GM15510 (cell line): Measurements from ENCODE around the gene PIK3R4.

Source experiments
- POLR2A ChIP-seq: IDR thresholded peaks from 3 replicates; pipeline ENCODE4 v1.6.1; 2011; ENCODE audit warnings: borderline replicate concordance; ENCODE audit not compliant: insufficient read length; ENCODE audit errors: extremely low read depth

The PIK3R4 gene

DNA sequence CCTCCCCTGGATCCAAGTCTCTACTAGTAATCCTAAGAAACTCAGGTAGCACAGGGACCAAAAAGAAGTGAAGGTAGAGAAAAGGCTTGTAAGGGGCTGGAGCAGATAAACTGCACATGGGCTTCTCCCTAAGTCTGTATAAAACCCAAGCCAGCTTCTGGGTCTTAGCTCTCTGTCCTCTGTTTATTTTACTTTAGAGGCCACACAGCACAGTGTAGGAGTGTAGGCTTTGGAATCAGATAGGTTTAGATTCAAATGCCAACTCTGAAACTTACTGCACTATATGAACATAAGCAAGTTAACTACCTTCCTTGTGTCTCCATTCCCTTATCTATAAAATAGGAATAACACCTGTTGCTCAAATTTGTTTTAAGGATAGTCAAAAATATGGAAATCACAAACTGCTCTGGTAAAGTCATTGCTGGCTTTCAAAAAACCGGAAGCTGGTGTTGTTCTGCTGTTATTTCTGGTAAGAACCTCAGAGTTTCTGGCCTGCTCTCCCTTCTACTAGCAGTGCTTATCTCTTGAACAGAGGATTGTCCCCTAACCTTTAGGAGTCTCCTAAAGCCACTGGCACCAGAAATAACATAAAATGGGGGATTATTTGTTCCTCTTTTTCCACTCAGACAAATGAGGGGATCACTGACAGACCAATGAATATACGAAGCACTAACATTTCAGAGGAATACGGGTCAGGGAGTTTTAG lies 33.8 kb downstream of the PIK3R4 start:
- TF ChIP-seq POLR2A = no peak

DNA sequence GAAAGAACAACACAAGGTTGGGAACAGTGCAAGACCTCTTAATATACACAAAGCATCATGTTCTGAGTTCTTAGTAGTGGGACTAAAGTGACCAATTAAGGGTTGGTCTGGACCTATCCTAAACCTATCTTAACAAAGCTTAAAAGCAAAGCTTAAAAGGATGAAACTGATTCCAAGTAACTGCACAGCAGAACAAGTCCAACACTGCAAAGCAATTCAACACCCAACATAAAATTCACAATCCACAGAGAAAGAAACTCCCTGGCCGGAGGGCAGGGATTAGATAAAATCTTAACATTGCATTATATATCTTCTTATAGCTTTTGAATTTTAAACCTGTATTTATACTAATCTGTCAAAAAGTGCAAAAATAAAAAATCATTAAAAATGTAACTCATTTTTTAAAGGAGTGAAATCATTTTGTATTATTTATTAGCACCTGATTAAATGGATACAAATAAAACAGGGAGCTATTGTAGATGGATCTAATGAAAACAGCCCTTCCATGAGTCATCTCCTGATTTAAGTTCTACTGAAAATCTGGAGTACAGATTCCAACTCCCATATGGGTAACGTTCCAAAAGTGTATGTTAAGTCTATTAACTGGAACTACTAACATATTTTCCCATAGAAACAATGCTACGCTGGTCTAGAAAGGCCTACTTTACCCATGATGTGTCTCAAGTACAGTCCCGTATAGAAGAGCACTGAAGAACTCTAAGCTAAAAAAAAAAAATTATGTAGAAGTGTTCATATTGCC lies 34.9 kb downstream of the PIK3R4 start:
- TF ChIP-seq POLR2A = no peak

DNA sequence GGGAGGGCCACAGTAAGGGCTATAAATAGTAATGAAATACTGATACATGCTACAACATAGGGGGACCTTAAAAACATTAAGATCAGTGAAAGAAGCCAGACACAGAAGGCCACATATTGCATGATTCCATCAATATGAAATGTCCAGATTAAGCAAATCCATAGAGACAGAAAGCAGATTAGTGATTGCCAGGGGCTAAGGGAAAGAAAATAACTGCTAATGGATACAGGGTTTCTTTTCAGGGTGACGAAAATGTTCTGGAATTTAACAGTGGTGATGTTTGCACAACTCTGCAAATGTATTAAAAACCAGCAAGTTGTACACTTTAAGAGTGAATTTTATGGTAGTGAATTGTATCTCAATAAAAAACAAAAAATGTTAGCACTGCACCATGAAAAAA lies 37.0 kb downstream of the PIK3R4 start:
- TF ChIP-seq POLR2A = no peak

DNA sequence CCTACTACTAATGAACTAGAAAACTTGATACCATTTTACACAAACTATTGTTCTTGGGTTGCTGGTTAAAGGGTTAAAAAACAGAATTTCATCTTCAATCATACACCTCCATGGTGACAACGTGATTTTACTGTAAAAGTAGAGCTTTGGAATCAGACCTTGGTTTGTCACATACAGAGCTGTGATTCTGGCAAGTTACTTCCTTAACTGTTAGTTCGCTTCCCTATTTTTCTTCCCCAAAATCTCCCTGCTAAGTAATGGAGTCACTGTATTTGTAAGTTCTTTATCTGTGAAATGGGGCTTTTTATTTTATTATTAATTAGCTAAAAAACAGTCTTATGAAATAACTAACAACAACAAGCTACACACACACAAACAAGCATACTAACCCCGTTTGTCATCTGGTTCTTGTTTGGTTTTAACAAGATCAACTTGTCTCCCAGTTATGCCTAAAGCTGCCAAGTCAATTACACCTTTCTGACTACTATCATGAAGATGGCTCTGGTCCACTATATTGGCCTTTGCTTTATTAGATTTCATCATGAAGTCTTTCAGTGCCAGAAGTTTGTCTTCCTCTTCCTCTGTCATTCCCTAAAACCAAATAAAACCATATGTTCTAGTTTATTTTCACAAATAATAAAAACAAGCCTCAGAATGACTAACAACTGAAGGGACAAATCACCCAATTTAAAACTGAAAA lies 38.6 kb downstream of the PIK3R4 start:
- no peak for TF ChIP-seq POLR2A

DNA sequence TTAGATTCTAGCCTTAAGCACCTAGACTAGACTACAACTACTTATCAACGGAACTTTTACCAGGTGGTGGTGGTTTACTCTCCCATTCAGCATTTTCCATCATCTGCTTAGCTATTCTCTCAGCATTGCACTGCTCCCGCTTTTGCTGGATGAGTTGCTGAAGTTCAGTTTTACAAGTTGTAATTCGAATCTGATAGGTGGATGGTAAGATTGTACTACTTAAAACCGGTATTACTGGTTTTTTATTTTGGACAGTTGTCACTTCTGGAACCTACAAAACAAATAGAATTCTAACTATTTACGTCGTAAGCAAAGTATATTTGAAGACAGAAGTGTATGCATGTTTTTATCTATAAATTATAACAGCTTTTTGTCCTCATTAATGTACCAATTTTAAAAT lies 41.1 kb downstream of the PIK3R4 start:
- no peak for TF ChIP-seq POLR2A

DNA sequence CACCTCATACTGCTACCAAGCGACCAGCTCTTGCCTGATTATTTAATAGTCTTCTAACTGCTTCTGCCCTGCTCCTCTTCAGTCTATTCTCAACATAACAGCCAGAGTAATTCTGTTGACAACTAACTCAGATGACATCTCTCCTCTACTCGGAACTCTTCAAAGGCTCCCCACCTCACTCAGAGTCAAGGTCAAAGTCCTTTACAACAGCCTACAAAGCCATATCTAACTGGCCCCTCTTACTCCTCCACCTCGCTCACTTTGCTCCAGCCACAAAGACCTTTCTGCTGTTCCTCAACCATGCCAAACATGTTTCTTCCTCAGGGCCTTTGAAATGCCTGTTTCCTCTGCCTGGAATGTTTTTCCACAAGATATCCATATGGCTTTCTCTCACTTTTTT lies 43.6 kb downstream of the PIK3R4 start:
- no peak for TF ChIP-seq POLR2A

DNA sequence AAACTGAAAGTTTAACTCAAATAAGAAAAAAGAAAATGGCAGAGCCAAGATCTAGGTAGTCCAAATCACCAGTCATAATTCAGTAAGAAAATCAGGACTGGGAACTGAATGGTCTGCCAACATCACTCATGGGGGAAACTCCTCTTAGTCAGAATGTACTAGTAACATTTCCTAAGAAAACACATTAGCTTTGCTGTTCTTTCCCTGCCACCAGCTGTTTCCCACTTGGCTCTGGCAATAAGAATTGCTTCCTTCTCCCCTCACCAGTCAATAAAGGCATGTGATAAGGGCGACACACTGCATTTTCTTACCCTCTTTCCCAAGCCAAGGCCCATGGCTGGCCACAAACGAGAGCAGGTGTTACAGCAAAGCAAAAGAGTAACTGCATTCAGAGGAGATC lies 46.1 kb downstream of the PIK3R4 start:
- TF ChIP-seq POLR2A = no peak

DNA sequence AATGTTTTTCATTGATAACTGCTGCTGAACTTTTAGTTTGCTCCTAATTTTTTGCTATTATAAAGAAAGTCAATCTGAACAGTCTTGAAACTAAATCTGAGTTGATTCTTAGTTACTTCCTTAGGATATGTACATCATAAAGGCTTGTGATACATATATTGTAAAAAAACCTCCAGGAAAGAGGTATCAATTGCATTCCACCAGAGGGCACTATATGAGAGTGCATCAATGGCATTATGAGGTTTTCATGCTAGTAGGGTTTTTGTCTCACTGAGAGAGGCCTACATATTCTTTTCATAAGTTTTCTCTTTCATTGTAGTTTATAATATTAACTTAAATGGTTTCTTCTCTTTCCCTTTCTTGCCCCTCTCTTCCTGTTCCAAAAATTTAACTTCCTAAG lies 46.9 kb downstream of the PIK3R4 start:
- TF ChIP-seq POLR2A = no peak

DNA sequence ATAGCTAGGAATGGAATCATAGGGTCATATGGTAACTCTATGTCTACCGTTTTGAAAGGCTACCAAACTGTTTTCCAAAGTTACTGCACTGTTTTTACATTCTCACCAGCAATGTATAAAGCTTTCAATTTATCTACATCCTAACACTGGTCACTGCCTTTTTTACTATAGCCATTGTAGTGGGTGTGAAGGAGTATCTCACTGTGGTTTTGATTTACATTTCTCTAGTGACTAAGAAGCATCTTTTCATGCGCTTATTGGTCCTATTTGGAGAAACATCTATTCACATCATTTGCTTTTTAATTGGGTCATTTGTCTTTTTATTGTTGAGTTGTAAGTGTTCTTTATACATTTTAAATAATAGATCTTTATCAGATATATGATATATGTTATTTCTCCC lies 53.3 kb downstream of the PIK3R4 start:
- no peak for TF ChIP-seq POLR2A

DNA sequence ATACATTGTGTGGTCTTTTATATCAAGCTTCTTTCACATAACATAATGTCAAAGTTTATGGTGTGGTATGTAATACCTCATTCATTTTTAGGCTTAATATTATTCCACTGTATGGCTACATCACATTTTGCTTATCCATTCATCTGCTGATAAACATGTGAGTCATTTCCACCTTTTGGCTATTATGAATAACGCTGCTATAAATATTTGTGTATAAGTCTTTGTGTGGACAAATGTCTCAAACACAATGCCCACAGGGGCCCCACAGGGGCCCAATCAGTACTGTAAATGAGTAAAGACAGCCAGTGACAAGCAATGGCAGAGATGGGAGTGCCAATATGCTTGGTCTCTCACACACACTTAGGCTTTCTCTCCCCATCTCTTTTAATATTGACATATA lies 54.2 kb downstream of the PIK3R4 start:
- no peak for TF ChIP-seq POLR2A

DNA sequence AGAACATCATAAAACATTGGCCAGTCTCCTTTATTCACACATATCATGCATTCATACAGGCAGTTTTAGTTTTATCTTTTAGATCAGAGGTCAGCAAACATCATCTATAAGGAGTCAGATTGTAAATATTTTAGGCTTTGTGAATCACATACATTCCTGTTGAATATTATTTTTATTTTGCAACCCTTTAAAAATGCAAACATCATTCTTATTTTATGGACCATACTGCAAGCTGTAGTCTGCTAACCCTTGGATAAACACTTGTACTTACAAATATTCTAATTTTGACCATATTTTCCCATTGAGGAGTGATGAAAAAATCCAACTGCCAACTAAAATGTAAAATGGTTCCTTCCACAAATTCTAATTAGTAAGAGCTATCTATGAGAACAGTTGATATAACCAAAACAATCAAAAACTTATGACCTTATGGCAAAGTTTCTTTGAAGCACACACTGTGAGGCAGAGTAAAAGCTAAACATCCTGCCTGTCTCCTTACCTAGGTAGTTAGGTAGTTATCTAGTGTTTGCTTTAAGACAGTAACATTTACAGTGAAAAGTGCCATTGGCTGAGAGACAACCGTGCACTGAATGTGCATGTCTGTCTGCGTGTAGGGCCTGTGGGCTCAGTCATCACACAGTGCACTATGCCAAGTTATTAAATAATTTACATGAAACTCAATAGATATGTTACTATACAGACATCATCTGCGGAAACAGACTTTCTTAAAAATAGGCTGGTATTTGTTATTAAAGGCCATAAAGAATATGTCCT lies 57.7 kb downstream of the PIK3R4 start:
- no peak for TF ChIP-seq POLR2A

DNA sequence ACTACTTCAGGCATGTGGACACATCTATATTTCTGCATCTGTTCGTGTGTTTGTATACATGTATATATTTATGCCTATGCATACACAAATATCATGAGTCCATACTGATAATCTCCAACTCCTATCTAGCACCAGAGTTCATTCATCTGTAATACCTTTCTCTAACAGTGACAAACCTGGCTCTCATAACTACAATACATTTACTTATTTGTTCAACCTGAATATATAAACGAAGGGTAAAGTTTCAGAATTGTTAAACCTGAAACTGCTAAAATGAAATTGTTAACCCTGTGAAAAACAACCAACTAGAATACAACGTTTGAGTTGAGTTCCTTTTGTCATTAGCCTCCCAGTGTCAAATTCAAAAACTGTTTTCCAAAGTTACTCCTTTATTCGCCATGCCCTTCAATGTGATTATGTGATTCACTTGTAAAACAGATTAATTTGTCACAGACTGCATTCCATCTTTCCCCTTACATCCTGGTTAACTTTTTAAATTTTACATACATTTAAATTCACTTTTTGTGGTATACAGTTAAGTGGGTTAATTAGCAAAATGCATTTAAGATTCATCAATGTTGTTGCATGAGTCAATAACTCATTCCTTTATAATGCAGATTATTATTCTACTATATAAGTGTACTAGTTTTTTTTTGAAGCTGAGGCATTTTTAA lies 58.5 kb downstream of the PIK3R4 start:
- no peak for TF ChIP-seq POLR2A

DNA sequence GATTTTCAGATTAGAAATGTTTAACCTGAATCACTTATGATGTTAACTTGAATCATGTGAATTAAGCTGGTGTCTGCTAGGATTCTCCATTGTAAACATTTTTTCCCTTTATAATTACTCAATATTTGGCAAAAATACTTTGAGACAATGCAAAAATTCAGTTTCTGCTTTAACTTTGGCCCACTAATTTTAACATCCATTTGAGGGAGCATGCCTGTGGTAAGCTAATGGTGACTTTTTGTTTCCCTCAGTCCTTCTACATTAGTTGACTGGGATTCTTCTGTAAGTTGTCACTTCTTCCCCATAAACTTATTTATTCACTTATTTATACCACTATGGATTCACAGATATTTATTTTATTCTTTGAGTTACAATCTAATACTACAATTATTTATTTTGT lies 59.3 kb downstream of the PIK3R4 start:
- no peak for TF ChIP-seq POLR2A

DNA sequence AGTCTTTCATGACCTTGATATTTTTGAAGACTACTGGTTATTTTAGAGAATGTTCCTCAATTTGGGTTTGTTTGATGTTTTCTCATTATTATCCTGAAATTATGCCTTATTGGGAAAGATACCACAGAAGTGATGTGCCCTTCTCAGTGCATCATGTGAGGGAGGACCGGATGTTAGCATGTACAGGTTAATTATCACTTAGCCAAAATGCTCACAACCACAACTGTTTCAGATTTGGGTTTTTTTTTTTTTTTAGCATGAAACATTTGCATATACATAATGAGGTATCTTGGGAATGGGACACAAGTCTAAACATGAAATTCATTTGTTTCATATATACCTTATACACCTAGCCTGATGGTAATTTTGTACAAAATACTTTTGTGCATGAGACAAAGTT lies 59.8 kb downstream of the PIK3R4 start:
- no peak for TF ChIP-seq POLR2A
